BJ (cell line): ENCODE measurements around the gene WDR13. TPM values are rescaled to one million over a fixed set of nuclear protein-coding genes. Genes with fewer than 3 reads are reported as not detected.

Experiments used
- CTCF ChIA-PET: fragments of 350-600 bp; formaldehyde crosslinking; extraction: SDS; loops from one replicate; lab custom pipeline; 2021; ENCODE audit warnings: antibody characterized with exemption, inconsistent platforms; lab: Yijun Ruan, JAX
- POLR2A ChIA-PET: fragments of 300-600 bp; sonication (Branson Sonifier 250); formaldehyde crosslinking; extraction: SDS; loops from one replicate; lab custom pipeline; 2021; ENCODE audit warnings: antibody characterized with exemption; lab: Charles Lee
- DNase-seq: peaks from one replicate; pipeline ENCODE4 v3.0.0-alpha.2; 2011; ENCODE audit warnings: low read depth
- H3K27me3 ChIP-seq: 2 replicates; pipeline ENCODE4 v1.6.0; 2011; ENCODE audit warnings: low read length; ENCODE audit not compliant: control insufficient read depth, insufficient read depth
- H3K36me3 ChIP-seq: 2 replicates; pipeline ENCODE4 v1.5.1; 2011; ENCODE audit warnings: low read length; ENCODE audit not compliant: control insufficient read depth, insufficient read depth
- H3K4me3 ChIP-seq: 2 replicates; pipeline ENCODE4 v1.5.1; 2011; ENCODE audit warnings: low read depth, mild to moderate bottlenecking, control low read depth, low read length
- CTCF ChIP-seq: IDR thresholded peaks from 2 replicates; pipeline ENCODE4 v1.5.1; 2011; ENCODE audit warnings: low read depth, mild to moderate bottlenecking, control low read depth, inconsistent platforms, low read length, moderate library complexity; ENCODE audit not compliant: insufficient read depth
- polyA plus RNA-seq: library from polyadenylated mRNA; depleted of rRNA; stranded (reverse); fragments of >200 nt; gene quantifications from 2 replicates; pipeline ENCODE4 v1.2.3, GENCODE V29; 2011

WDR13 gene
- polyA plus RNA-seq, 1 experiment: 119 TPM

GRCh38 chrX:48584698-48585097 is 12.6 kb upstream of the WDR13 start:
- DNase-seq: no peak
- no peak overlapping the region for H3K4me3 ChIP-seq
- H3K36me3 ChIP-seq: no peaks in the 10 kb centered on the region
- no peak for TF ChIP-seq CTCF
- no peaks in the 10 kb centered on the region for H3K27me3 ChIP-seq
- ChIA-PET POLR2A (no interaction called here), CTCF (no interaction called here)

- TF ChIP-seq CTCF: no peak
- ChIA-PET POLR2A (interaction anchor here (0.6 kb wide), 1 partner anchor 15 kb away, joined by 3 read pairs; no protein-coding TSS in a partner anchor), CTCF (no interaction called here)
- H3K36me3 ChIP-seq: no peaks in the 10 kb centered on the region
- DNase-seq: no peak
- no peak overlapping the region for H3K4me3 ChIP-seq
- H3K27me3 ChIP-seq: no peaks in the 10 kb centered on the region
These were observed 7.7 kb upstream of the WDR13 start for GRCh38 chrX:48589482-48590162.

GRCh38 chrX:48590203-48591103 is 6.8 kb upstream of the WDR13 start:
- CTCF ChIA-PET: no interaction called here

GRCh38 chrX:48591255-48591791 is 6.0 kb upstream of the WDR13 start:
- Histone ChIP-seq H3K27me3 (no peaks in the 10 kb centered on the region), H3K4me3 (no peak overlapping the region), H3K36me3 (no peaks in the 10 kb centered on the region)
- ChIA-PET POLR2A (no interaction called here), CTCF (no interaction called here)
- TF ChIP-seq CTCF: no peak
- peak; percentile 34 for DNase-seq

More at GRCh38 chrX:48590203-48591103, 6.8 kb upstream of the WDR13 start:
- no peak for TF ChIP-seq CTCF
- Histone ChIP-seq H3K36me3 (no peaks in the 10 kb centered on the region), H3K4me3 (no peak overlapping the region), H3K27me3 (no peaks in the 10 kb centered on the region)
- no peak for DNase-seq
- POLR2A ChIA-PET: no interaction called here

- POLR2A ChIA-PET: no interaction called here
- Histone ChIP-seq H3K4me3 (no peak overlapping the region), H3K27me3 (no peaks in the 10 kb centered on the region), H3K36me3 (no peaks in the 10 kb centered on the region)
- CTCF ChIA-PET: no interaction called here
- DNase-seq: no peak
- no peak for TF ChIP-seq CTCF
These were observed 4.3 kb upstream of the WDR13 start for GRCh38 chrX:48592971-48593370.
